Posterior cingulate gyrus (tissue), 11 donors: ENCODE data around the gene RTN4.

Experiments used
- DNase-seq, 10 donors: peaks; one replicate each; pipeline versions ENCODE4 v3.0.0 to v3.0.0-alpha.2; 2020 to 2021; ENCODE audit warnings: mixed read lengths in 3 of 10
- intact Hi-C: fragments of 100-400 bp; cut with DNase I; formaldehyde crosslinking; loops from one replicate; pipeline ENCODE4 v1.15.1; 2023

Gene RTN4

DNA sequence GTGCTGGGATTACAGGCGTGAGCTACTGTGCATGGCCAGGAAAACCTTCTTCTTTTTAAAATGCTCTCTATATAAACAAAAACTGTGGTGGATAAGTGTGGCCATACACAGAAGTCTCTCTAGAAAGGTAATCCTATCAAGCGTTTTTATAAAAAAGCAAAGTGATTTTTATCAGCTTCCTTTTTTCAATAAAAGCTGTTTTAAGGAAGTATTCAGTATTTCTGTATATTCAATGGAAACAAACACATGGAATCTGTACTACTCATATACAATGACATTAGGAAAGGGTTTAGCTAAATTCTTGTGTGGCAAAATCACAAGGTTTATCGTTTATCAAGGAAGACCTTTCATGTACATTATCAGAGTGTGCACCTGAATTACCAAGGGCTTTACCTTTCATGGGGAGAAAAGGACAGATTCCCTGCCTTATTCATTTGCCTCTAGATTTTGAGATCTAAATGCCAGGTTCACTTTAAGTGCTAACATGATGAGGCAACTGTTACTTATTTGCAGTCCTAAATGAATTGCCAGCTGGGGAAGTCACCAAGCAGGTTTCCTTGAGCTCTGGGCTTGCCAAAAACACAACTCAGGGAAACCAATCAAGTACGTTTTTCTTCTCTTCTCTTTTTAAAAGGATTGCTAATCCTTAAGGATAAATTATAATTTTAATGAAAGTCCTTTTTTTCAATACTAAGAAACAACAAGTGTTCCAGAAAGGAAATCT, 70.8 kb downstream of the RTN4 start:
- DNase-seq, result no peak

DNA sequence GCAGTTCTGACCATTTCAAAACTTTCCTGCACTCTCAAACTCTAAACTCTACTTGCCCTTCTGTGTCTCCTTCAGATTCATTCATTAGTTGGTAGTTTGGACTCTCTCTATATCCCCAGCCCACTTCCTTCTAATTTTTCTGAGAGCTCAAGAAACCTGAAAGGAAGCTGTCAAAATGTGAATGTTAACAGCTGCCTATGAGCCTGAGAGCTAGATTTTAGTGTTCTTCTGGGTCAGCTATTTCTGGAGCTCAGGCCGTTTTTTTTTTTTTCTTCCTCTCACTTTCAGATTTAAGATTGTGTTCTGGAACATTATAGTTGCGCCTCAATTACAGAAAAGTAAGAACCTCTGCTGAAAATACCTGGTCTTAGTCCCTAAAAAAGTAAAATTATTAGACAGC, 73.1 kb downstream of the RTN4 start:
- intact Hi-C loops, result no loop called here
- DNase-seq, result no peak

More for the DNA sequence above, 70.8 kb downstream of the RTN4 start:
- intact Hi-C loops, result no loop called here

DNA sequence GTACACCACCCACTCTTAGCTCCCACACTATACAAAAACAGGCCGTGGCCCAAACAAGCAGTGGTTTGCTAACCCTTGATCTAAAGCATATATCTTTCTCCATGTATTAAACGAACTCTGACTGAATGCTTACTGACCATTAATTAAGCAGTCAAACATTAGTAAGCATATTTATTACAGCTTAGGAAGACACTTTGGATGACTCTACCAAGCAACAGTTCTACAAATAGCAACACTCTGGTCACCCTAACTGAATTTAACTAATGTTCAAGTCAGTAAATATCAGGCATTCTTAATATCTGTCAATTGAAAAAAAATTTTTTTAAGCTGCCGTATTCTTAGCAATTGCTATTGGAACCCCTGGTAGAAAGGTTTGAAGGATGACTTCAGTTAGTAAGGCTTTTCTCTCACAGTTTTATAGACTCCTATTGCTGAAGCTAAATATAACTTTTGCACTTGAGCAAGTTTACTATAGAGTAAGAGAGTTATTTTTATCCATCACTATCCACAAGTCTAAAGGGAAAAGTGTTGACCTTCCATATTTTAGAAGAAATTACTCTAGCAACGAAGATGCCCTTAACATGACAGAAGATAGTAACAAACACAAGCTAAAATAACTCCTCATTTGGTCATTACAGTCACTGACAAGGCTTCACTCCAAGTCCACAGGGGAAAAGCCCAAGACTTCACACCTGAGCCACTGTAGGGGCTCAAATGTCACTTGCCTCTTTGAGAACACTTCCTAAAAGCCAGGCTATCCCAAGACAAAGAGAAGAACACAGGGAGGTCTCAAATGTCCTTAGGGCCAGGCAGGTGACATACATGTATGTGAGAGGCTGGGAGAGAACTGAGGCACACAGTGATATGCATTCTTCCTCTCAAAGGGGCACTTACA, 74.4 kb downstream of the RTN4 start:
- intact Hi-C loops, result no loop called here
- no peak for DNase-seq

DNA sequence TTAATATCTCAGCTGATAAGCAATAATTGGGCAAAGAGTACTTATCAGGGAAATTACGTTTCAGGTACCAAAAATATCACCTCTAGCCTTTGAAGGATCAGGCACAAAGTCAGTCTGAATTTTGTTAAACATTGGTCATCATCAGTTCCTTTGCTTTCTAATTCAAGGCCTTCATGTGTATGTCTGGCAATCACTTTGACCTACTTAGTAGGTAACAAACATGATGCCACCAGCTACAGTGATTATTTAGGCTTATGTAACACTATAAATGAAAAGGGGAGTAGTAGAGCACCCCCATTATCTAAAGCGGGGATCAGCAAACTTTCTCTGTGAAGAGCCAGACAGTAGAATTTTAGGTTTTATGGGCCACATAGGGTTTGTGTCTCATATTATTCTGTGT, 75.1 kb downstream of the RTN4 start:
- intact Hi-C loops, result no loop called here

GRCh38 chr2:54969940-54970338, 80.3 kb downstream of the RTN4 start:
- peak in 1 of 10 donors; percentile 81 for DNase-seq
- intact Hi-C loops, result no loop called here

More for the DNA sequence above, 75.1 kb downstream of the RTN4 start:
- no peak for DNase-seq

DNA sequence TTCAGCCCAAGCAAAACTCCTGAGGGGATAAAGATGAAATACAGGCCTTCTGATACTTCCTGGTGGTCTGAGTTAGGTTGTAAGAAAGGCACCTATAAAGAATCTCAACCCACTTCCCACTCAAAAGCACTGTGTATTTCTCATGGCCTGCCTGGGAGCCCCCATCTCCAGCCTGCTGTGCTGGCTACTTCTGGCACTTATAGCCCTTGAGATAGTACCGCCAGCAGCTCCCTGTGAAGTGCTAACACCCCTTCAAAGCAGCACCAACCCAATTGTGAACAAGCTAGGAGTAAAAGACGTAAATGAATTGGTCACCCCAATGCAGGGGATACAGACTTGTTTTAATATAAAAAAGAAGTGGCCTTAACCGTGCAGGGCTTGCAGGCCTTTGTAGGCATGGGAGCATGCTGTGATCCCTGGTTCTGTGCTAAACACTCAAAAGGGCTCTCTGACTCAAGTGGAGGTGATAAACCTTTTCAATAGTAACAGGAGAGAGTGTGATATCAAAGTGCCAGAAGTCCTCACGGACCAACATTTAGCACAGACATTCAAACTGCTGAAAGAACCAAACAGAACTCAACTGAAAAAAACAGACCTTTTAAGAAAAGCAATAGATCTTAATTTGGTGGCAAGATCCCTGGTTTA, 80.8 kb downstream of the RTN4 start:
- DNase-seq, result no peak
- intact Hi-C loops, result no loop called here

DNA sequence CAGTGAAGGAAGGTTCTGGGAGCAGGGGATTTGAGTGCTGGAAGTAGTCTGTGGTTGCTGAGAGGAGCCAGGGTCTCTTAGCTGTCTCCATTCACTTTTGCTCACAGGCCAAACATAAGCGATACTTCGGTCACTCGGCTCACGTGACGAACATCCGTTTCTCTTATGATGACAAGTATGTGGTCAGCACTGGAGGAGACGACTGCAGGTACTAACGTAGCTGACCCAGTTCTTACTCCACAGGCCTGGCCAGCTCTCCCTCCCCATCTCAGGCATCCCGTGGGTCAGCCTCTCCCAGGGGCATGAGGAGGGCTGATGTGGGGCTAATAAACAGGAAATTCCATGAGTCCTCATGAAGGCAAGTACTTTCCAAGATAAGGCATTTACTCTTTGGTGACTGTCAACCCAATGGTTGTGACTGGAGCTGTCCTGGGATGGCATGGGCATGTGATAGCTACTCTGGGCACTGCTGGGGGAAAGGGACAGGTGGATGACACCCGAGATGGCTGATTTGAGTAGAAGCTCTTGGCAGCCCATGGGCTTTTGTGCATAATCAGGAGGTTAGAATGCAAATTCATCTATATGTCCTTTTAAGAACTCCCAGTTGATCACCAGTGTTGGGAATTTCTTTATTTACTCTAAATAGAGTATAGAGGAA, 81.6 kb downstream of the RTN4 start:
- intact Hi-C loops, result no loop called here
- peak in 1 of 10 donors; percentile 60 for DNase-seq

DNA sequence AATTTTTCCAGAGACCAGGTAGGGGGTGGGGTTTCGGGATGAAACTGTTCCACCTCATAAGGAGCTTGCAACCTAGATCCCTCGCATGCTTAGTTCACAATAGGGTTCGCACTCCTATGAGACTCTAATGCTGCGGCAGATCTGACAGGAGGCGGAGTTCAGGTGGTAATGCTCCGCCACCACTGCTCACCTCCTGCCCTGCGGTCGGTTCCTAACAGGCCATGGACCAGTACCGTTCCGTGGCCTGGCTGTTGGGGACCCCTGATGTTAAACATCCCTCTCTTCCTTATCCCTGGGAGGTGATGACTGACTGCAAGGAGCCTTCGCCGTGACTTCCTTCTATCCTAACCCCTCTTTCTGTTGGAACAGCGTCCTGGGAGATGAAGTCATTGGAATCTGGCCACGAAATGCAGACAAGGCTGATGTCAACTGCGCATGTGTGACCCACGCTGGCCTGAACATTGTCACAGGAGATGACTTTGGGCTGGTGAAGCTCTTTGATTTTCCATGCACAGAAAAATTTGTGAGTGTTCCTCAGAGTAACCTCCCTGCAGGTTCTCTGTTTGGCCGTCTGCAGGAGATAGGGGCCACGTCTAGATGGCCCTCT, 82.4 kb downstream of the RTN4 start:
- peak in 2 of 10 donors; percentile 46 to 75 for DNase-seq
- intact Hi-C loops, result no loop called here

- peak in 1 of 10 donors; percentile 86 for DNase-seq
- intact Hi-C loops, result no loop called here
Observed at GRCh38 chr2:54967269-54967668, 83.0 kb downstream of the RTN4 start.

DNA sequence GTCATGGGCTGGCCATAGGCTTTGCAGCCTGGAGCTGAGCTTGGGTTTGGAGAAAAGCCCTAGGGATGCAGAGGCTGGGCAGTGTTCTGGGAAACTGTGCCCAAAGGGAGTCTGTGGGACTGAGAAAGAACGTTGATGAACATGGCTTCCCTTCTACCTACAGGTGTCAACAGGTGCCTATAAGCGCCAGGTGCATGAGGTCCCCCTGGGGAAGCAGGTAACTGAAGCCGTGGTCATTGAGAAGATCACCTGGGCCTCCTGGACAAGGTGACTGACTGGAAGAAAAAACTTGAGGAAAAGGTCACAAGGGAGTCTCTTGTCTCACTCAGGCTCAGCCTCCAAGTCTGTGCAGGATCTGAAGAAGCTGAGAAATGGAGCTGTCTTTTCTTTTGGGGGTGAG, 83.4 kb downstream of the RTN4 start:
- no peak for DNase-seq
- intact Hi-C loops, result no loop called here

DNA sequence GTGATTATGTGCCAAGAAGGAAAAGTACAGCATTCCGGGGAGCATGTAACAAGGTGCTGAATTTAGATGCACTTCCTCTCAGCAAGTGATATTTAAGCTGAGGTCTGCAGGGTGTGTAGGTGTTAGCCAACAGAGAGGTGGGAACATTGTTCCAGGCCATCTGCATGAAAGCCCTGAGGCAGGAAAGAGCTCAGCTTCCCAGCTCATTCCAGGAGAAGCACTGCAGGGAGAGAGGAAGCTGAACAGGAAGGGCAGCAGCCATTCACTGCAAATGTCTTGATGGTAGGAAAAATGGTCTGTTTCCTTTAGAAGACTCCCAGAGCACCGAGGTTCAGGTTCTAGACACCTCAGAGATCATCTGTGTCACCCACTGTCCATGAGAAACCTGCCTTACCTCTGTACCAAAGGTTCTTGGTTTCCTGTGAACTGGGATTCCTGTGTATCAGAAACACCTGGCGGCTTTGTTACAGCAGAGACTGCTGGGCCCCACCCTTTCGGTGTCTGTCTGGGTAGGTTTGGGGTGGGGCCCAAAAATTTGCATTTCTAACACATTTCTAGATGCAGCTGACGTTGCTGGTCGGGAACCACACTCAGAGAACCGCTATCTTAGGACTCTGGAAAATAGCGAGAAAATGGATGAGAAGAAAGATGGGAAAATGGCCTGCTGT, 84.0 kb downstream of the RTN4 start:
- intact Hi-C loops, result no loop called here
- peak in 1 of 10 donors; percentile 78 for DNase-seq

- intact Hi-C loops, result no loop called here
- no peak for DNase-seq
Observed at GRCh38 chr2:54965425-54965824, 84.8 kb downstream of the RTN4 start.

GRCh38 chr2:54964816-54965215, 85.4 kb downstream of the RTN4 start:
- intact Hi-C loops, result no loop called here
- DNase-seq, result no peak

GRCh38 chr2:54964271-54964670, 86.0 kb downstream of the RTN4 start:
- DNase-seq, result no peak
- intact Hi-C loops, result no loop called here

DNA sequence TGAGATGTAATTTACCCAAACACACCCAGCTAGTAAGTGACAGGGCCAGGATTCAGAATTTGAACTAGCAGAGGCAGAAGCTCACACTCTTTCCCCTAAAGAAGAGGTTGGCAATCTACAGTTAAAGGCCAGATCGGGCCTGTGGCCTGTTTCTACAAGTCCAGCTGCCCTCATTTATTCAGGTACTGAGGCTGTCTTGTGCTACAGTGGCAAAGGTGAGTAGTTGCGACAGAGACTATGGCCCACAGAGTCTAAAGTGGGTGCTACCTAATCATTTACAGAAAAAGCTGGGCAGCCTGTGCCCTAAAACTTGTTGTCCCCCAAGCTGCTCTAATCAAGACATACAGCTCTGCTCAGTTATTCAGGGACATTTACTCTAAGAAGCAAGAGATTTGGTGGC, 86.8 kb downstream of the RTN4 start:
- DNase-seq, result no peak
- intact Hi-C loops, result no loop called here

- intact Hi-C loops, result no loop called here
Observed at GRCh38 chr2:54962935-54963440, 87.3 kb downstream of the RTN4 start.

GRCh38 chr2:54962511-54962910, 87.7 kb downstream of the RTN4 start:
- peak in 1 of 10 donors; percentile 73 for DNase-seq
- intact Hi-C loops, result no loop called here

More at GRCh38 chr2:54962935-54963440, 87.3 kb downstream of the RTN4 start:
- DNase-seq, result no peak

DNA sequence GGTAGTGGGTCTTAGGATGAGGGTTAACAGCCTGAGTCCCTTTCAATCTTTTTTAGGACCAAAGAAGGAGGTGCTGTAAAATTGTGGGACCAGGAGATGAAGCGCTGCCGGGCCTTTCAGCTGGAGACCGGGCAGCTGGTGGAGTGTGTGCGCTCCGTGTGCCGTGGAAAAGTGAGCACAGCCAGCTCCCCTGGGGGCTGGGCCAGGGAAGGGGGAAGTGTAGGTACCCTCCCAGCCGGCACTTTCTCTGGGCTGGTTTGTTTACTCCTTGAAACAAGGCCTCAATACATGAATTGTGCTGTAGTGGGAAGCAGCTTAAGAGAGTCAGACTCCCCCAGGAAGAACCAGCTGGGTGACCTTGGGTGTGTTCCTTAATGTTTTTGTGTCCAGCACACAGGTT, 90.1 kb downstream of the RTN4 start:
- intact Hi-C loops, result no loop called here
- no peak for DNase-seq

DNA sequence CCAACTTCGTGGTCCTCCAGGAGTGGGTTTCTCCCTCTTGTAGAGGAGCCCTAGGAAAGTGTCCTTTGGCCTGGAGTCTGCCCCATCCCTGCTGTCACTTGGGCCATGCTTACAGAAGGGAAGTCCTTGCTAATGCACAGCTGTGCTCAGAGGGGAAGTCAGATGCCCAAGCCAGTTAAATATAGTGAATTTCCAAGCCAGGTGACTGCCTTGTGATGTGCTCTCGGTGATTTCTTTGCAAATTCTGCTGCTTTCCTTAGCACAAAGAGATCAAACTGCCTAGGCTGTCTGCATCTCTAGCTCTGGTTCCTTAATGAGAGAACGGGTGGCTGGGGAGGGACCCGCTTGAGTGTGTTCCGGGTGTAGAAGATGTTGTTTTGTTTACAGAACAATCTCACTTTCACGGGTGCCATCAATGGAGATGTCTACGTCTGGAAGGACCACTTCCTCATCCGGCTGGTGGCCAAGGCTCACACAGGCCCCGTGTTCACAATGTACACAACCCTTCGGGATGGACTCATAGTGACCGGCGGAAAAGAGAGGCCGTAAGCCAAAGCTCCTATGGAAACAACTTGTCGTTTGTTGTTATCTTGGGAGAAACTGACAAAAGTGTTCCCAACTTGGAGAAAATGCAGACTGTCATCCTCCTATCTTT, 91.4 kb downstream of the RTN4 start:
- intact Hi-C loops, result no loop called here
- DNase-seq, result peak in 1 of 10 donors; percentile 69
